Right lobe of liver (tissue), 4 donors: ENCODE data around the gene CNPPD1.

ENCODE experiments used
- CTCF ChIP-seq, 4 donors: fragments of 200-600 bp in 3 of 4; fragments of 450-650 bp in 1 of 4; IDR thresholded peaks; one replicate each; pipeline versions ENCODE4 v1.5.1 to v1.8.0; 2016 to 2022; ENCODE audit warnings: antibody characterized with exemption in 4 of 4, mild to moderate bottlenecking in 2 of 4
- POLR2A ChIP-seq: fragments of 450-650 bp; IDR thresholded peaks from one replicate; pipeline ENCODE4 v1.6.1; 2017; ENCODE audit warnings: antibody characterized with exemption, mild to moderate bottlenecking
- donor health status: DM: no; HTN: no; CAD: no.
- donor health status: DM: no; HTN: no; CAD: no.
- donor health status: DM: no; HTN: yes; CAD: no.

GRCh38 chr2:219155054-219155644, 21.6 kb downstream of the CNPPD1 start:
- TF ChIP-seq POLR2A = no peak
- TF ChIP-seq CTCF (IDR thresholded peaks at IDR 0.05) = peak; percentile 56 to 82 (median 60)
